K562 (cell line): ENCODE data around the gene OBSL1. TPM values are rescaled to one million over a fixed set of nuclear protein-coding genes. Genes with fewer than 3 reads are reported as not detected.
A peak's percentile ranks its signal among the peaks of the same experiment; 100 is the strongest.

Experiments used
- ASH1L ChIP-seq: fragments of 450-650 bp; IDR thresholded peaks from 2 replicates; pipeline ENCODE4 v1.6.1; 2018; ENCODE audit warnings: borderline replicate concordance, mild to moderate bottlenecking, low read depth; ENCODE audit not compliant: partially characterized antibody
- CC2D1A ChIP-seq: fragments of 450-650 bp; IDR thresholded peaks from 2 replicates; pipeline ENCODE4 v1.6.1; 2017; ENCODE audit warnings: mild to moderate bottlenecking
- CCAR2 ChIP-seq: fragments of 200-400 bp; formaldehyde crosslinking; IDR thresholded peaks from 2 replicates; pipeline ENCODE4 v1.6.1; 2017; ENCODE audit warnings: mild to moderate bottlenecking, low read depth, low read length
- CREBBP ChIP-seq: IDR thresholded peaks from one replicate; pipeline ENCODE4 v1.6.1; 2012; ENCODE audit warnings: low read depth, mild to moderate bottlenecking, control low read depth, inconsistent platforms, low read length
- GTF2F1 ChIP-seq: IDR thresholded peaks from 2 replicates; pipeline ENCODE4 v1.6.1; 2011; ENCODE audit warnings: low read depth, low read length, improper control_type of control experiment
- HDAC8 ChIP-seq: fragments of 450-650 bp; IDR thresholded peaks from 2 replicates; pipeline ENCODE4 v1.6.1; 2016; ENCODE audit warnings: mild to moderate bottlenecking, missing genetic modification characterization, moderate library complexity, missing compliant biosample characterization
- IRF2 ChIP-seq: sonication (generic); formaldehyde crosslinking; IDR thresholded peaks from 2 replicates; pipeline ENCODE4 v1.8.1; 2022; ENCODE audit warnings: mild to moderate bottlenecking, missing genetic modification reagents
- KAT2B ChIP-seq: IDR thresholded peaks from one replicate; pipeline ENCODE4 v1.6.1; 2012; ENCODE audit warnings: low read depth, mild to moderate bottlenecking, control low read depth, inconsistent platforms, low read length, moderate library complexity
- MCM2 ChIP-seq: fragments of 450-650 bp; IDR thresholded peaks from 2 replicates; pipeline ENCODE4 v1.6.1; 2017; ENCODE audit warnings: low read depth, mild to moderate bottlenecking
- MCM7 ChIP-seq, 2 experiments: fragments of 450-650 bp; IDR thresholded peaks; 2 replicates each; pipeline ENCODE4 v1.6.1; 2016 to 2018
- NCOA4 ChIP-seq: fragments of 450-650 bp; IDR thresholded peaks from 2 replicates; pipeline ENCODE4 v1.6.1; 2018; ENCODE audit warnings: mild to moderate bottlenecking; ENCODE audit not compliant: partially characterized antibody
- RFX1 ChIP-seq: fragments of 450-650 bp; IDR thresholded peaks from 2 replicates; pipeline ENCODE4 v1.6.1; 2016; ENCODE audit warnings: mild to moderate bottlenecking, moderate library complexity
- TCF7 ChIP-seq: sonication (generic); IDR thresholded peaks from 2 replicates; pipeline ENCODE4 v1.6.1; 2016; ENCODE audit warnings: antibody characterized with exemption, borderline replicate concordance
- ZFX ChIP-seq: sonication (generic); formaldehyde crosslinking; IDR thresholded peaks from 2 replicates; pipeline ENCODE4 v1.8.0; 2022; ENCODE audit warnings: mild to moderate bottlenecking, missing genetic modification reagents, moderate library complexity
- ZNF184 ChIP-seq: sonication (generic); formaldehyde crosslinking; IDR thresholded peaks from 2 replicates; pipeline ENCODE4 v1.5.0; 2020; ENCODE audit warnings: missing genetic modification reagents
- ZNF197 ChIP-seq: fragments of 200-800 bp; sonication (Bioruptor generic); IDR thresholded peaks from 2 replicates; pipeline ENCODE4 v1.6.1; 2016; ENCODE audit warnings: low read depth, missing genetic modification characterization, missing compliant biosample characterization
- ZNF318 ChIP-seq, 2 experiments: fragments of 450-650 bp; IDR thresholded peaks; 2 replicates each; pipeline ENCODE4 v1.6.1; 2016; ENCODE audit warnings: mild to moderate bottlenecking in 2 of 2, borderline replicate concordance in 1 of 2, low read depth in 1 of 2, moderate library complexity in 1 of 2
- ZNF395 ChIP-seq: fragments of 200-800 bp; sonication (Bioruptor generic); IDR thresholded peaks from 2 replicates; pipeline ENCODE4 v1.6.1; 2017; ENCODE audit warnings: missing genetic modification characterization, missing compliant biosample characterization
- ZNF512 ChIP-seq: IDR thresholded peaks from 2 replicates; pipeline ENCODE4 v1.6.1; 2016; ENCODE audit warnings: missing genetic modification characterization, missing compliant biosample characterization
- polyA plus RNA-seq, 8 experiments: library from polyadenylated mRNA; depleted of rRNA in 4 of 8; stranded (reverse) in 5 of 8; unstranded in 3 of 8; fragments of >200 nt; fragmentation: Nextera tagmentation in 2 of 8; fragmentation: Illumina TruSeq in 1 of 8; extraction: Ambion mirVana in 2 of 8; extraction: Trizol in 1 of 8; gene quantifications; 2 replicates each; pipeline versions ENCODE4 v1.2.1 to v1.2.3, GENCODE V29; 2011 to 2014; ENCODE audit warnings: inconsistent platforms in 1 of 8, missing spikeins in 1 of 8
- total RNA-seq, 7 experiments: library from RNA; depleted of rRNA in 6 of 7; stranded (reverse); fragments of >200 nt in 6 of 7; fragmentation: Illumina TruSeq in 2 of 7; extraction: Trizol in 2 of 7; gene quantifications; 2 replicates each; pipeline versions ENCODE4 v1.2.1 to v1.2.3, GENCODE V29; 2011 to 2021; ENCODE audit warnings: low replicate concordance in 1 of 7

Gene OBSL1
- total and polyA plus RNA-seq, 9 of the 15 experiments (the other 6 are each of a cell fraction or from before 2014, with no cell fraction given), result 1.2 to 26.6 (median 8.6) TPM

- TF ChIP-seq ZFX, result no peak
- peak; percentile 97 for TF ChIP-seq ZNF395
- TF ChIP-seq MCM7 (IDR thresholded peaks at IDR 0.05), result no peak
- no peak for TF ChIP-seq GTF2F1
- TF ChIP-seq ZNF184 (CRISPR knock-in tag), result no peak
- TF ChIP-seq ZNF512 (tag), result no peak
- no peak; the same call in 1 of the 2 replicates for TF ChIP-seq TCF7
- no peak for TF ChIP-seq RFX1
- no peak for TF ChIP-seq KAT2B
- TF ChIP-seq ASH1L, result no peak
- peak; percentile 55; the same call in 1 of the 2 replicates for TF ChIP-seq CC2D1A
- no peak for TF ChIP-seq IRF2 (CRISPR knock-in tag)
- TF ChIP-seq NCOA4, result no peak
- no peak for TF ChIP-seq CREBBP
- no peak for TF ChIP-seq CCAR2
- TF ChIP-seq HDAC8 (tag), result no peak
- TF ChIP-seq ZNF197, result peak; percentile 80; the same call in 1 of the 2 replicates
- no peak for TF ChIP-seq MCM2
- TF ChIP-seq ZNF318 (IDR thresholded peaks at IDR 0.05; ENCODE audit: borderline replicate concordance in 1 of 2, low read depth in 1 of 2), result peak in 1 of 2 experiments; percentile 78; a peak in 1 of 4 replicates
Observed at GRCh38 chr2:219514196-219514761, 57.1 kb downstream of the OBSL1 start, which contains the start of gene ASIC4 (continued).
